Activated effector memory CD4-positive, alpha-beta T cell treated with anti-CD3 and anti-CD28 coated beads, Interleukin-2, amount 50 U/mL, for 16 hours (primary cell): ENCODE results near the gene ETFA.
"Not testable (repeated sequence)": the region's sequence is repeated elsewhere in the genome, so short reads cannot be mapped to it uniquely, and the experiment has no call there.

Experiments
- DNase-seq: peaks from one replicate; pipeline ENCODE4 v3.0.0-alpha.2; 2020

The ETFA gene

DNA sequence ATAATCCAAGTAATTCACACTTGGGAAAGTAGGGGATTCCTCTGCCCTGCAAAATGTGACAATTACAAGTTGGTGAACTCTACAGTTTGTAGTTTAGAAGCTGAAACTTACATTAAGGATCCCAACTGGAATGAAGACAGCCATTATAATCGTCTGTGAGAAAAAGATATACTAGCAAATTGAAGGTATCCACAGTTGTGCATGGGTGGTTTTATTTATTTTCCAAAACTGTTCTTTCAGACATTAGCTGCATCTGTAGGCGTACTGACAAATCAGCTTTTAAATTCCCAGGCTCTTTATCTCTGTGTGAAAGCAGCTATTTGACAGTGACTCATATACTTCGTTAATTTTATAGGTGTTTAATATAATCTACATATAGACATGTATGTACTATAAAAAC lies 12.8 kb upstream of the ETFA start:
- no peak for DNase-seq

- no peak for DNase-seq
Observed at GRCh38 chr15:76321602-76322001, 10.3 kb upstream of the ETFA start.

DNA sequence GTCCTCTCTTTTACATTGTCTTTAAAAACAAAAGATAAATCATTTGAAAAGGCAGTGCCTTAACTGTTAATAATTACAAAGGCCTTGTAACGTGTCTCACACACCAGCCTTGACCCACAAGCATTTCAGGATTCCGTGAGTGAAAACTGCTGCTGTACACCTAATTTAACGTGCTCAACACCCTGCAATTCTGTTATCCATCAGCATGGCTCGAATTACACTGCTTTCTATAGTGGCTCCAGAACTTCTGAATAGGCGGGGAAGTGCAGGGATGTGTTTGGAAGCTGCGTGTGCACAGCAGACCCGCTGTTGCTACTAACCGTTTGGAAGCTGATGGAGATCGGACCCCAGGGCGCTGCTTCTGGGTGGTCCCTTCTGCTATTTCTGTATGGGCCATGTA lies 9.9 kb upstream of the ETFA start:
- DNase-seq, result no peak

DNA sequence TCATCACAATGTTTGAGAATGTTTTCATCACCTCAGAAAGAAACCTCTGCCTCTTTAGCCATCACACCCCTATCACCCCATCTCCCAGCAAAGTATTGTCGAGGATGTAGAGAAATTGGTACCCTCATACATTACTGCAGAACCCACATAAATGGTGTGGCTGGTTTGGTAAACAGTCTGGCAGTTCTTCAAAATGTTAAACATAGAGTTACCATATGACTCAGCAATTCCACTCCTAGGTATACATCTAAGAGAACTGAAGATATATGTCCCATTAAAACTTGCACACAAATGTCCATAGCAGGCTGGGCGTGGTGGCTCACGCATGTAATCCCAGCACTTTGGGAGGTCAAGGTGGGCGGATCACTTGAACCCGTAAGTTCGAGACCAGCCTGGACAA lies 8.7 kb upstream of the ETFA start:
- no peak for DNase-seq

DNA sequence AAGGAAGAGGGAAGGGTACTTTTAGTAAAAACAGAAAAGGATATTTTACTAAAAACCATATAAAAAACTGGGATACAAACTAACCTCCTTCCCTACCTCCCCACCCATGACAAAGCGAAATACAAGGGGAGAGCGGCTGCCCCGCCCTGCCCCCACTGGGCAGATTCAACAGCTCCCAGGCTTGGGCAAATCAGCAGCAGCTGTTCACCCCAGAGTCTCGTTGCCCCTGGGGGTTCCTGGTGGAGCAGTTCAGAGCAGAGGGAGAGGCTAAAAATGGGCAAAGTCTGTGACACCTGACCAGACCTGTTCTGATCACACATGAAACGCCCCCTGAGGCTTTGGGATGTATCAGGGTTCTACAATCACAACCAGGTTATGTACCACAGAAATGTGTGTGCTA lies 2.5 kb upstream of the ETFA start:
- no peak for DNase-seq

- not testable (repeated sequence) for DNase-seq
Observed at GRCh38 chr15:76313175-76313567, 1.9 kb upstream of the ETFA start.

GRCh38 chr15:76312540-76313174 lies 1.4 kb upstream of the ETFA start:
- no peak for DNase-seq

DNA sequence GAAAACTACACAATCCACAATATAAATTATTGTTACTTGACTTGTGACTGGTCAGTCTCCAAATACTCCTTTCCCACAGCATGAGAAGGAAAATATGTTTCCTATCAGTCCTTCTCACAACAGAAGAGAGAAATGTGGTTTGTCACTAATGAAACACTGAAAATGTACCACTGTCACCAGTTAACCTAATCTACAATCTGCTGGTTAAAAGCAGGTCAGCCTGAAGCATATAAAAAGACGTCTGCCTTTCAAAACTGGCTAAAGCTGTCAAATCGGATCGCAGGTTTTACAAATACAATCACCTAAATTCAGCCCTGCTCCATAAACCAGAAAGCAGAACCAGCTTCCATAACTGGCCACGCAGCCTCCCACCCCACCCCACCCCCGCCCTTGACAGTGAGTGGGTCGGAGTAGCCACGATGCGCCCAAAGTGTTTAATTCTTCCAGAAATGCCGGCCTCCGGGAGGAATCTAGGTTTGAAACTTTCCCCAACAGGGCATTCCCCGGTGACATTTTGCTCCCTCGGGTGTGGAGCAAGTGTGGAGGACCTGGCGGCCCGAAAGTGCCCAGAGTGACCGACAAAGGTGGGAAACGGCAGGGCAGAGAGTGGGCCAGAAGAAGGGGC lies 682 bp downstream of the ETFA start:
- peak; percentile 68 for DNase-seq

DNA sequence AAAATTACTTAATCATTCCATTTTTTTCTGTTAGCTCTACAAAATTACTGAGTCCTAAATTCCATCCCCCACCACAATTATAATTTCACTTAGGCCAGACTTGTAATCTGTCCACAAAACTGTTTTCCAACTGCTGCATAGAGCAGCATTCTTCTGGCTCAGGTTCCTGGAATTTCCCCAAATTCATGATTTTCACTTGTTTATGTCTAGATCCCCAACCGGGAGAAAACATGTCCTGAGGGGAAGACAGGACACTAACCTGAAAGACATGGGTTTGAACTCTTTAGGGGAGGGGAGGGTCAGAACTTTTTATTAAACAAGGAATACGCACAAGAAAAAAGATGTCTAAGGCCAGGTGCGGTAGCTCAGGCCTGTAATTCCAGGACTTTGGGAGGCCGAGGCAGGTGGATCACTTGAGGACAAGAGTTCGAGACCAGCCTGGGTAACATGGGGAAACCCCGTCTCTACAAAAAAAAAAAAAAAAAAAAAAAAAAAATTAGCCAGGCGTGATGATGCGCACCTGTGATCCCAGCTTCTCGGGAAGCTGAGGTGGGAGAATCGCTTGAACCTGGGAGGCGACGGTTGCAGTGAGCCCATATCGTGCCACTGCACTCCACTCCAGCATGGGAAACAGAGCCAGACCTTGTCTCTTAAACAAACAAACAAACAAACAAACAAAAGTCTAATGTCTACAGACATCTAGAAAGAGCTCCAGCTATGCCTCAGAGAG lies 1.5 kb downstream of the ETFA start:
- no peak for DNase-seq

GRCh38 chr15:76303909-76304308 lies 7.4 kb downstream of the ETFA start:
- DNase-seq, result no peak

GRCh38 chr15:76299786-76300185 lies 11.5 kb downstream of the ETFA start:
- no peak for DNase-seq

DNA sequence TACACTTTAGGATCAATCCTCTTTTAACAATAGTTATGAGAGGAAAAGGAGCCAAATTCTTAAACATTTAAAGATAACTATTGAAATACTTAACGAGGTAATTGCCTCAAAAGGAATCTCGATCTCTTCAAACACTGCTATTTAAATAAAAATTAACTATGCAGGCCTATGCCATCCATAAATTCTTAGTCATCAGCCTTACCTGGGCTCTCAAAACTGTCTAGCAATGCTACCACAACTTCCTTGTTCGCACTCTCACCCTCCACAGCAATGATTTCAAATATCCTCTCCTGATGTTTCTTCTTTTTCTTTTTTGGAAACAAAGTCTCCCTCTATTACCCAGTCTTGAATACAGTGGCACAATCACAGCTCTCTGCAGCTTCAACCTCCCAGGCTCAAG lies 12.3 kb downstream of the ETFA start:
- DNase-seq, result no peak

DNA sequence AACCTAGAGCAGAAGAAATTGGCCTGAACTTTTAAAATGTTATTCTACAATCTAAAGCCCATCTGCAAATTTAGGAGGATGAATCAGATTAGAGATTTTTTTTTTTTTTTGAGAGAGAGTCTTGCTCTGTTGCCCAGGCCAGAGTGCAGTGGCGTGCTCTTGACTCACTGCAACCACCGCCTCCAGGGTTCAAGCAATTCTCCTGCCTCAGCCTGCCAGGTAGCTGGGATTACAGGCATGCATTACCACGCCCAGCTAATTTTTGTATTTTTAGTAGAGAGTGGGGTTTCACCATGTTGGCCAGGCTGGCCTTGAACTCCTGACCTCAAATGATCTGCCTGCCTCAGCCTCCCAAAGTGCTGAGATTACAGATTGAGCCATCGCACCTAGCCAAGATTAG lies 13.3 kb downstream of the ETFA start:
- not testable (repeated sequence) for DNase-seq

DNA sequence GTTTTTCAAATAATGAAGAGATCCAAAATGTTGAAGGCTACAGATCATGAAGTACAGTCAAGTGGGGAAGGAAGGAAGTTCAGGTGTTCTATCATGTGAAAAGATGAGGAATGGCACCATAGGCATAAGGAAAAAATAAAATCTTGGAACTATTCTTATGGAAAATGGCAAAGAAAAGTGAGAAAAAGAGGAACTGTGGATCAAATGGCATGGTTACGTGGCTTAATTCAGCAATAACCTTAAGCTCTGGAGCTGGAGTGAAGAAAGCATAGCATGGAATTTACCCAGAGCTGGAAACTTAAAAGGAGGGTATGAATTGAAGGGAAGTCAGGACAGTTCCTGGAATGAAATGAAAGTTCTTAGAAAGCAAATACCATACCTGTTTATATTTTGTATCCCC lies 14.4 kb downstream of the ETFA start:
- no peak for DNase-seq

GRCh38 chr15:76294463-76294862 lies 16.8 kb downstream of the ETFA start:
- DNase-seq, result not testable (repeated sequence)

- DNase-seq, result no peak
Observed at GRCh38 chr15:76293361-76293760, 17.9 kb downstream of the ETFA start.

GRCh38 chr15:76289582-76289981 lies 21.7 kb downstream of the ETFA start:
- no peak for DNase-seq

GRCh38 chr15:76286271-76286879 lies 24.9 kb downstream of the ETFA start:
- no peak for DNase-seq

- no peak for DNase-seq
Observed at GRCh38 chr15:76285241-76285825, 25.9 kb downstream of the ETFA start.

GRCh38 chr15:76282465-76282864 lies 28.8 kb downstream of the ETFA start:
- DNase-seq, result no peak

DNA sequence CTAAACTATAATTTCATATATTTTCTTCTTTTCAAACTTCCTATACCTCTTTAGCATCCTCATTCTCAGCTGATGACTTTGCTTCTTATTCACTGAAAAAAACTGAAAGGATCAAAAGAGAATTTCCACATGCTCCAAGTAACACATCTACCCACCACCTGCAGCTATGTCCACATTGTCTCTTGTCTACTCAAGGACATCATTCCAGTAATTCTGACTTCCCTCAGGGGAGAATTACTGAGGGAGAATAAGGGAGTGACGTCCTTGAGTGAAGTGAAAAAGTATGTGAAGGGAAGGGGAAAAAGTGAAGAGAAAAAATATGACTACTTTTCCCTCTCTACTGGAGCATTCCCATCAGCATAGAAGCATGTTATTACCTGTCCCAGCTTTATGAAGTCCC lies 32.6 kb downstream of the ETFA start:
- DNase-seq, result no peak

GRCh38 chr15:76274821-76275220 lies 36.4 kb downstream of the ETFA start:
- DNase-seq, result no peak

GRCh38 chr15:76274226-76274625 lies 37.0 kb downstream of the ETFA start:
- no peak for DNase-seq

DNA sequence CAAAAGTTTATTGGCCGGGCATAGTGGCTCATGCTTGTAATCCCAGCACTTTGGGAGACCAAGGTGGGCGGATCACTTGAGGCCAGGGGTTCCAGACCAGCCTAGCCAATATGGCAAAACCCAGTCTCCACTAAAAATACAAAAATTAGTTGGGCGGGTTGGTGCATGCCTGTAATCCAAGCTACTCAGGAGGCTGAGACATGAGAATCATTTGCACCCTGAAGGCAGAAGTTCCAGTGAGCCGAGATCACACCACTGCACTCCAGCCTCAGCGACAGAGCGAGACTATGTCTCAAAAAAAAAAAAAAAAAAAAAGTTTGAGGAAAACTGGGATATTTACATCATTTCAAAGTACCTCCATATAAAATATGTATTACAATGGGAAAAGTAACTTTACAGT lies 40.4 kb downstream of the ETFA start:
- DNase-seq, result no peak
